ENCODE measurements around the gene GAS7.

GAS7 gene

DNA sequence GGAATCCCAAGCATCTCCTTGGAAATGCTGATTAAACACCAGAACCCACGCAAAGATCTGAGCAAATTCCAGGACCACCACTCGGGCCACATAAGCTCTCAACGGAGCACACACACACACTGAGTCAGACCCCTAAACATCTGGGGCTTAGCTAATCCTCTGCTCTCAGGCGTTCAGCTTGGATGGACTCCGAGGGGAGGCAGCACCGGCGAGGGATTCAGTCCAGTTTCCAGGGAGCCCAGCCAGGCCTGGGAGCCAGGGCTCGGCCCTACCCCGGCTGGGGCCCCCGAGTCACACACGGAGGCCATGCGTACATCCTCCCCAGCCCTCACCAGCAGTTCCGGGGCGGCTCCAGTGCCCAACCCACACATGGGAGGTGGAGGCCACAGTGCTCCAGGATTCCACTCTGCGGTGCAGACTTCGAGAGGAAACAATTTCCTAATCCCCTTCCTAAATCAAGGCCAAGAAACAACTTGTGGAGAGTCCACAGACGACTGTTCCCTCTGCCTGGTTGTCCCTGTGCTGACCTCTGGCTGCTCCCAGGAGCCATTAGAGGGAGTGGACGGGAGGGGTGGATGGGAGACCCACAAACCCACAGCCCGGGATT, 70.5 kb downstream of the GAS7 start:
- DNase-seq = no peak

GRCh38 chr17:10126616-10127501, 71.5 kb downstream of the GAS7 start:
- no peak for DNase-seq

- DNase-seq = no peak
Measured at GRCh38 chr17:10126276-10126615, 72.2 kb downstream of the GAS7 start.

DNA sequence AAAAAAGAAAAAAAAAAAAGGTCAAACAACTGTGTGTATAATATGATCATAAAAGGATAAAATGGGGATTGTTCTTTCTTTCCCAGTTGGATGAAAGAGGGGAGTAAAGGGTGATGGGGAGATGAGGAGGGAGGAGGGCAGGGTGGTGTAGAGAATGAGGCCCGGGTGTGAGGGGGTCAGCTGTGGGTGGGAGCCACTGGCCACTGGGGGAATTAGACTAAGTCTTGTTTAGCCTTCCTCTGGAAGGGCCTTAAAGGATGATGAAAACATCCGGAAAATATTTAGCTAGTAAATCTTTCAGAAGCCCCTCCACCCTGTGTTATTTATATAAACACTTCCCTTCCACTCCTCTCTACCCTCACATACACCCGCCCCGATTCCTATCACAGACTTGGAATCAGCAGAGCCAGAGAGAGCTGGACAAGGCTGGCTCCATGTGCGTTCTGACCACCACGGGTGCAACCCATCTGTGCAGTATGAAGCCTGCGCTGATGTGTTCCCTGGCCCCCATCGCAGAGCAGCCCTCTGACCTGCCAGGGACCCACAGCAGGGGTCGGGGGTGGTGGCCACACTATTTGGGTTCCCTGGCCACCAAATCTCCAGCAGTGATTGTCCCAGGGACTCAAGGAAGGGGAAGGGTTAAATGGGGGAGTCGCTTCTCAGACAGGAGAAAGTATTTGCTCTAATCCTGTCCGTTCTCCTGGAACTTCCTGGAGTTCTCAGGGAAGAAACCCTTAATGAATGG, 72.7 kb downstream of the GAS7 start:
- DNase-seq = no peak

DNA sequence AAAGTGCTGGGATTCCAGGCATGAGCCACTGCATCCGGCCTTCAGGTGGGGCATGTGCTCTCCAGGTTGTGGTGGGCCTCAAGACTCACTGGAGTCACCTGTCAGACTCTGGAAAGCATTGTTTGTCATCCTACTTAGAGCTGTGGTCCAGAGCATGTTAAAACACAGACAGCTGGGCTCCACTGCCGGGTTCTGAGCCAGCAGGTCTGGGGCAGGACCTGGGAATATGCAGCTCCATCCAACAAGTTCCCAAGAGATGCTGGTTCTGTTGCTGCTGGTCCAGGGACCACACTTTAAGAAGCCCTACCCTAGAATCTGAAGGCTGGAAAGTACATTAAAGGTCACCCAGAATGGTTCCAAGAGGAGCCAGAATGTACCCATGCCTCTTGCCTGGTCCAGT, 75.3 kb downstream of the GAS7 start:
- no peak for DNase-seq

DNA sequence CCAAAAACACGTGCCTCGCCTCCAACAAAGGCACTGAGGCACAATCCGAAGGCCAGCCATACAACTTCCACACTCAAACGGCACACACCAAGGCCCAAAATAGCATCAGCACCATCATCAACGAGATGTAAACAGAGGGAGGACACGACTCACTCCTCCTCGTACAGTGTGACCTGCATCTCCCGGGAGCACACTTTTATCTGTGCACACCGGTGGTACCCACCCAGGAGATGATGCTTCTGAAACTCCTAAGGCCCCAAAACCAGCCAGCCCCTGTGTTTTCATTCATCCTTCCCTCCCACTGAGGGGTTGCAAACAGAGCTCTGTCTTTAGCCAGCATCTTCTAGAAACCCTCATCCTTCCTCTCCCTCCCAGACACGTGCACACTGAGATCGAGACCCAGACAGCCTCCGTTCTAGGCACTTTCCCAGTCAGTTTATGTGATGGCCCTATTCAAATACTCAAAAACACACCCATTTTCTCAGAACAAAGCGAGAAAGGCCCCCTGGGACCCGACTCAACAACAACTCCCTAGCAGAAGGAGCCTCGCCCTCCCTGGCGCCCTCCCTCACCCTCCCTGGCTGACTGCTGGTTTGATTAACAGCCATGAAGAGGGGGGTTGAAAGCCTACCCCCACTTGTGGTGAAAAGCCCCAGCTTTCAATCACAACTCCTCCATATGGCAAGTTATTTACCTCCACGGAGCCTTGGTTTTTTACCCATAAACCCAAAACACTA, 76.3 kb downstream of the GAS7 start:
- peak; percentile 23 for DNase-seq

DNA sequence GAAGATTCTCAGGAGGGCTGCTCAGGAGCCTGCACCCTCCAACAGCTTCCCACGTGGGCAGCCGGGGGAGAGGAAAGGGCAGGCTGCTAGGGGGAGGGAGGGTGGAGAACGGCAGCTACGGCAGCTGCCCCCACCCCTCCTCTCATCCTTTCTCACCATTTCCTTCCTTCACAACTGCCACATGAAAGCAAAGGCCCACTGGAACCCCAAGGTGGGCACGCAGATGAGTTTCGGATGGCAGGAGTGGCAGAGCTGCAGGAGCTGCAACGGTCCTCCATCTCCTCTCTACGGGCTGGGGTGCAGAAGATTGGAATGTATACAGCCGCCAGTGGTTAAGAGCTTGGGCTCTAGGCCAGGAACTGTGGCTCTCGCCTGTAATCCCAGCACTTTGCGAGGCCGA, 77.7 kb downstream of the GAS7 start:
- peak; percentile 17 for DNase-seq

DNA sequence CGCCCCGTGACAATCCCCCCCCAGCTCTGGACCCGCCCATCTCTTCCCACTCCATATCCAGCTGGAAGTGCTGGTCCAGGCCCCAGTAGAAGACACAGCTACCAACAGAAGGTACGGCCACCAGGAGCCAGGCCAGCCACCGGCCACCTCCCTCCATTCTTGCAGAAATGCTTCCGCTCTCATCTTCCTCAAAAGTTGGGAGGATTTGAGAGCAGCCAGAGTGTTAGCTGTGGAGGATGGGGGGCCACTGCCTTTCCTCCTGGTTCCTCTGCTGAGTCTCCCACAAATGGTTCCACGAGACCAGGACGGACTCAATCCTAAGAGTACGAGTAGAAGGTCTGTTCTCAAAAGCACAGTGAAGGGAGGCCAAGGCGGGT, 78.3 kb downstream of the GAS7 start:
- no peak for DNase-seq

DNA sequence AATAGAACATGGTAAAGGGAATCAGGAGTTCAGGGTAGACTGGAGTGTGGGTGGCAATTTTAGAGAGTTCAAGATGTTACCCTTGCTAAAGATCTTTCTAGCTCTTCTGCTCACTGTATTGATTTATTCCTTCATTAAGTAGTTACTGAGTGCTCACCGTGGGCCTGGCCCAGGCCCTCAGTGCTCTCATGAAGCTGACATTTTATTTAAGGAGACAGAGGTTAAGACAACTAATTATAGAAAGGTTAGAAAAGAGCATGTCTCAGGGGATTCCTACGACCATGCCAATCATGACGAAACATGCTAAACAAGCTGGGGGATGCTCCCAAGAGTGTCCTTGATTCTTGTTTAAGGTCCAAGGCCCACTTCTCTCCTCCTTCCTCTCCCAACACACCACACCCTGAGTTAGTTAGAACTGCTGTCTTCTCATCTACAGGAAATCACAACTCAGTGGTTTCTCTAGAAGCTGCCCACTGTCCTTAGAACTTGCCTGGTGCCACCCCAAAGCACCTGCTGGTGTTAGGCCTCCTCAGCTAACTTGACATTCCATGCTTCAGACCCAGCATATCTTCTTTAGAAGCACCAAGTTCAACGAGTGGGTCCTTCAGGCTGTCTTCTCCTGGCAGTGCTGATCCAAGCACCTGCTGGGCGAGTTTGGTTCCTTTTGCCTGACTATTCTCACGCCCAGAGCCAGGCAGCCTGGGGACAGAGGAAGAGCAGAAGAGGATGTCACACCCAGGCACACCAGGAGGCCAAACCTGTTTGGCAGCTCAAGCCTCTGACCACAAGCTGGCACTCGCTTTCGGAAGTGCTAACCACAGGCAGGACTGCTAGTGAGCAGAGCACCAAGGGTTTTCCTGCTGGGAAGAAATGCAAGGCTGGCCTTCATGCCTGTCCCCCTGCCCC, 79.0 kb downstream of the GAS7 start:
- DNase-seq = peak; percentile 33

DNA sequence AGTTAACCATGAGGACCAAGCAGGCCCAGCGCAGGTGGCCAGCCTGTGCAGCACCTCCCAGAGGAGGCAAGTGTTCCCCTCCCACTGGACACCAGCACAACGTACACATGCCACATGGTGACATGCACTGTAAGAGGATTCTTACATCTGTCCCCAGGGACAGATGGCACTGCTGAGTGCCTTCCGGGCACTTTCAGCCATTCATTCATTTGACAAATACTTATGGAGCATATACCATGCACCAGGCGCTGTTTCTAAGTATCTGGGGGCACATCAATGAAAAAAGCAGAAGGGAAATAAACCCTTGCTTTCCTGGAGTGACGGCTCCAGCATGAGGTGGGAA, 79.6 kb downstream of the GAS7 start:
- DNase-seq = no peak

- peak; percentile 36 for DNase-seq
Measured at GRCh38 chr17:10117581-10118001, 80.8 kb downstream of the GAS7 start.

DNA sequence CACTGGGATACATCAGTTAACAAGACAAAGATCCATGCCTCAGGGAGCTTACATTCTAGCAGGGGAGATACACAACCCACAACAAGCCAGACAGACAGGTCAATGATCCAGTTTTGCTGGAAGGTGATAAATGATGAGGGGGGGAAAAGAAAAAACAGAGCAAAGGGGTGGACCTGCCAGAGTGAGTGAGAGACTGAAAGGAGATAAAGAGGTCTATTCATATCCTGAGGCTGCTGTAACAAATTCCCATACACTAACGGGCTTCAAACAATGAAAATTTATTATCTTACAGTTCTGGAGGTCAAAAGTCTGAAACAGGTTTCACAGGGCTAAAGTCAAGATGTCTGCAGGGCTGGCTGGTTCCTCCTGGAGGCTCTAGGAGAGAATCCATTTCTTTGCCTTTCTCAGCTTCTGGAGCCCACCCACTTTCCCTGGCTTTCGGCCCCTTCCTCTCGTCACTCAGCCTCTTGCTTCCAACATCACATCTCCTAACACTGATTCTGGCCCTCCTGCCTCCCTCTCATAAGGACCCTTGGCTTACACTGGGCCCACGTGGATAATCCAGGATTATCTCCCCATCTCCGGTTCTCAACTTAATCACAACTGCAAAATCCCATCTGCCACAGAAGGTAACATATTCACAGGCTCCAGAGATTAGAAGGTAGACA, 81.5 kb downstream of the GAS7 start:
- DNase-seq = no peak

DNA sequence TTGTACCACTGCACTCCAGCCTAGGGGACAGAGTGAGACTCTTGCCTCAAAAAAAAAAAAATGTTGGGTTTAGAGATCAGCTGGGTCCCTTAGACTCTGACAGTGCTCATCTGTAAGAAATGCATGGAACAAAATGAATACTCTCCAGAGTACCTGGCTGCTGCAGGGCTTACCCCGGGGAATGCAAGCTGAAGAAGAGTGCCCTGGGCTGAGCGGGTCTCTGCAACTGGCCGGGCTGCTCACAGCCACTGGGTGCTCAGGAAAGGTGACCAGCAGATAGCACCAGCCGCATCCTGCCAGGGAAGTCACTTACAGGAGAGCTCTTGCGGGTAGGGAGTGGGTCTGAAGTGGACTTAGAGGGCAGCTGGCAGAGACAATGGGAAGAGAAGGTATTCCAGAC, 82.1 kb downstream of the GAS7 start:
- no peak for DNase-seq

GRCh38 chr17:10115536-10115932, 82.9 kb downstream of the GAS7 start:
- DNase-seq = no peak

GRCh38 chr17:10114931-10115535, 83.4 kb downstream of the GAS7 start:
- peak; percentile 80 for DNase-seq

- no peak for DNase-seq
Measured at GRCh38 chr17:10112962-10113361, 85.4 kb downstream of the GAS7 start.

DNA sequence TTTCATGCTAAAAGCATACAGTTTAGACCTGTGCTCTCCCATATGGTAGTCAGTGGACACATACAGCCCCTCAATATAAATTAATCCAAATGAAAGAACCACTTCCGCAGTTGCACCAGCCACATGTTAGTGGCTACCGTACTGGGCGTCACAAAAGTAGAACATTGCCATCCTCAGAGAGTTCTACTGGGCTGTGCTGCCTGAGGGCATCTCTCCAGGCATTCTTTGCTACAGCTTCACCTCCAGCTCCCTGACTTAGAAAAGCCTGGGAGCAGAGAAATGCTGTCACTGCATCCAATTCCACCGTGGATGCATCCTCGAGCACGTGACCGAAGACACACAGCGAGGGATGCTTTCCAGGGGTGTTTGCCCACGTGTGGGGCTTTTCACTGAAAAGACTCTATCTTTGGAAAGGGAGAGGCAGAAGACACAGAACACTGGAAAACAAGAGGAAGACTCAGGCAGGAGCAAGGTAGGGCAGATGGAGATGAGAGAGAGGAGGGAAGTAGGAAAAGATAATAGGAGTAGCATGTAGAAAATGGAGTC, 86.4 kb downstream of the GAS7 start:
- DNase-seq = no peak

- DNase-seq = no peak
Measured at GRCh38 chr17:10109146-10109545, 89.3 kb downstream of the GAS7 start.

DNA sequence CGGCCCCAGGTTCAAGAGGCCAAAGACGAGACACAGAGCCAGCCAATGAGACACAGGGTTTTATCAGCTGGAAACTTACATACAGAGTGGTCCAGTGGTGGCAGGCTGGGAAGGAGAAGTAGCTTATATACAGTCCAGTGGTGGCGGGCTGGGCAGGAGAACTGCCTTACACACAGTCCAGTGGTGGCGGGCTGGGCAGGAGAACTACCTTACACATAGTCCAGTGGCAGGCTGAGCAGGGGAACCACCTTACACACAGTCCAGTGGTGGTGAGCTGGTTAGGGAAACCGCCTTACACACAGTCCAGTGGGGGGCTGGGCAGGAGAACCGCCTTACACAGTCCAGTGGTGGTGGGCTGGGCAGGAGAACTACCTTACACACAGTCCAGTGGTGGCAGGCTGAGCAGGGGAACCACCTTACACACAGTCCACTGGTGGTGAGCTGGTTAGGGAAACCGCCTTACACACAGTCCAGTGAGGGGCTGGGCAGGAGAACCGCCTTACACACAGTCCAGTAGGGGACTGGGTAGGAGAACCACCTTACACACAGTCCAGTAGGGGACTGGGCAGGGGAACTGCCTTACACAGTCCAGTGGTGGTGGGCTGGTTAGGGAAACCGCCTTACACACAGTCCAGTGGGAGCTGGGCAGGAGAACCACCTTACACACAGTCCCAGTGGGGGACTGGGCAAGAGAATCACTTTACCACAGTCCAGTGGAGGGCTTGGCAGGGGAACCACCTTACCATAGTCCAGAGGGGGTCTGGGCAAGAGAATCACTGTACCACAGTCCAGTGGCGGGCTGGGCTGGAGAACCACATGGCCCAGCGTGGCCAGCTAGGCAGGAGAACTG, 90.9 kb downstream of the GAS7 start:
- no peak for DNase-seq

DNA sequence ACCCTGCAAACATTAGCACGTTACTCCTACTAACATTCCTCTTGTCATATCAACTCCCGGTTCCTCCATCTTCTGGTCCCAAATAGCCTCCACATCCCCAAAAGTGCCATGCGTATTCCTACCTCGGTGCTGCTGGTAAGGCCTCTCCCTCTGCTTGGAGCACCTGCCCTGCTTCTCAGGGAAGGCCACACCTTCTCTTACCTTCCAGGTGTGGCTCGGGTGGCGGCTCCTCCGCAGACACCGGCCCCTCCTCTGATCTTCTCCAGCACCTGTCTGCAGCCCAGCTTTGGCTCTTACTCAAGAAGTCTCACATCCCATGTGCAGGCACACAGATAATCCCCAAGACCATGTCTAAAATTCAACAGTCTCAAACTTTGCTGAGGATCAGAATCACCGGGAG, 92.3 kb downstream of the GAS7 start:
- DNase-seq = no peak
